Colonic mucosa (tissue), 4 donors: ENCODE results near the gene TMEM81. TPM values are rescaled to one million over a fixed set of nuclear protein-coding genes. Genes with fewer than 3 reads are reported as not detected.

Experiments used
- DNase-seq: peaks from one replicate; pipeline ENCODE4 v3.0.0-alpha.2; 2020
- H3K27ac ChIP-seq: fragments of 200-600 bp; one replicate; pipeline ENCODE4 v1.8.0; 2021
- H3K27me3 ChIP-seq: fragments of 200-600 bp; one replicate; pipeline ENCODE4 v1.8.0; 2021
- H3K36me3 ChIP-seq: fragments of 200-600 bp; one replicate; pipeline ENCODE4 v1.8.0; 2021
- H3K4me1 ChIP-seq: fragments of 200-600 bp; one replicate; pipeline ENCODE4 v1.8.0; 2021; ENCODE audit warnings: mild to moderate bottlenecking
- H3K4me3 ChIP-seq: fragments of 200-600 bp; one replicate; pipeline ENCODE4 v1.8.0; 2021
- H3K9ac ChIP-seq, 2 donors: one replicate each; pipeline ENCODE4 v1.7.0; 2013; ENCODE audit warnings: control low read depth in 2 of 2, low read depth in 2 of 2, low read length in 2 of 2
- H3K9me3 ChIP-seq: fragments of 200-600 bp; one replicate; pipeline ENCODE4 v1.8.0; 2021
- CTCF ChIP-seq: fragments of 200-600 bp; IDR thresholded peaks from one replicate; pipeline ENCODE4 v1.8.0; 2022; ENCODE audit warnings: antibody characterized with exemption, mild to moderate bottlenecking
- intact Hi-C: fragments of 100-400 bp; cut with DNase I; formaldehyde crosslinking; loops from one replicate; pipeline ENCODE4 v1.14.1; 2022
- total RNA-seq, 2 donors: library from RNA; stranded (reverse); fragmentation: NEBNext Ultra II Directional in 1 of 2; extraction: Animal tissue kit (Norgen Biotek cat#: 25700) in 1 of 2; gene quantifications; one replicate each; pipeline ENCODE4 v1.2.1, GENCODE V29; 2021
- donor health status: healthy.
- donor health status: DM: no; HTN: no; CAD: no.
- donor health status: DM: no; HTN: no; CAD: no.

The TMEM81 gene
- total RNA-seq, 2 donors from 2014 or later: 2.4 to 2.5 TPM

- H3K4me3 ChIP-seq: no peak overlapping the region
- H3K9ac ChIP-seq: no peak overlapping the region
- no peak for TF ChIP-seq CTCF
- H3K27ac ChIP-seq: no peak overlapping the region
- no peaks in the 10 kb centered on the region for H3K9me3 ChIP-seq
- DNase-seq: no peak
- no peaks in the 10 kb centered on the region for H3K36me3 ChIP-seq
- intact Hi-C loops: no loop called here
- H3K27me3 ChIP-seq: no peaks in the 10 kb centered on the region
- H3K4me1 ChIP-seq: no peaks in the 10 kb centered on the region
Observed at GRCh38 chr1:205073511-205073910, 10.7 kb downstream of the TMEM81 start.

- H3K36me3 ChIP-seq: no peaks in the 10 kb centered on the region
- no peak for DNase-seq
- H3K4me1 ChIP-seq: no peaks in the 10 kb centered on the region
- H3K9ac ChIP-seq: no peak overlapping the region
- no peak overlapping the region for H3K27ac ChIP-seq
- no peak overlapping the region for H3K4me3 ChIP-seq
- no peaks in the 10 kb centered on the region for H3K27me3 ChIP-seq
- no peak for TF ChIP-seq CTCF
- H3K9me3 ChIP-seq: no peaks in the 10 kb centered on the region
- intact Hi-C loops: no loop called here
Observed at GRCh38 chr1:205072881-205073280, 11.4 kb downstream of the TMEM81 start.

GRCh38 chr1:205072286-205072685, 12.0 kb downstream of the TMEM81 start:
- no peaks in the 10 kb centered on the region for H3K4me1 ChIP-seq
- H3K27me3 ChIP-seq: no peaks in the 10 kb centered on the region
- no peak for TF ChIP-seq CTCF
- H3K36me3 ChIP-seq: no peaks in the 10 kb centered on the region
- no peak for DNase-seq
- intact Hi-C loops: no loop called here
- H3K4me3 ChIP-seq: no peak overlapping the region
- H3K9ac ChIP-seq: no peak overlapping the region
- no peak overlapping the region for H3K27ac ChIP-seq
- H3K9me3 ChIP-seq: no peaks in the 10 kb centered on the region

GRCh38 chr1:205071801-205072200, 12.5 kb downstream of the TMEM81 start:
- Histone ChIP-seq H3K9ac (no peak overlapping the region), H3K4me3 (no peak overlapping the region), H3K27ac (no peak overlapping the region), H3K36me3 (no peaks in the 10 kb centered on the region), H3K27me3 (no peaks in the 10 kb centered on the region), H3K9me3 (no peaks in the 10 kb centered on the region), H3K4me1 (no peaks in the 10 kb centered on the region)
- TF ChIP-seq CTCF: no peak
- intact Hi-C loops: no loop called here
- no peak for DNase-seq

GRCh38 chr1:205071028-205071409, 13.2 kb downstream of the TMEM81 start:
- H3K4me3 ChIP-seq: no peak overlapping the region
- no peak overlapping the region for H3K27ac ChIP-seq
- no peak for DNase-seq
- intact Hi-C loops: no loop called here
- no peaks in the 10 kb centered on the region for H3K9me3 ChIP-seq
- H3K27me3 ChIP-seq: no peaks in the 10 kb centered on the region
- no peaks in the 10 kb centered on the region for H3K36me3 ChIP-seq
- TF ChIP-seq CTCF: no peak
- no peak overlapping the region for H3K9ac ChIP-seq
- H3K4me1 ChIP-seq: no peaks in the 10 kb centered on the region
